Psoas muscle (tissue), 8 donors: ENCODE results near the gene CACNG4. TPM values are rescaled to one million over a fixed set of nuclear protein-coding genes. Genes with fewer than 3 reads are reported as not detected.

Experiments
- ATAC-seq, 4 donors: fragments of 200-7000 bp; cut with Tn5 transposase; one replicate each; pipeline ENCODE4 v1.9.1; 2020; ENCODE audit warnings: moderate library complexity in 3 of 4, mild to moderate bottlenecking in 2 of 4
- DNase-seq, 2 donors: peaks; one replicate each; pipeline ENCODE4 v3.0.0-alpha.2; 2020
- H3K27ac ChIP-seq: fragments of 200-600 bp; one replicate; pipeline ENCODE4 v1.8.0; 2022
- H3K27me3 ChIP-seq, 3 donors: fragments of 200-600 bp in 1 of 3; one replicate each; pipeline versions ENCODE4 v1.6.1 to v1.8.0; 2013 to 2022; ENCODE audit warnings: low read length in 2 of 3, mild to moderate bottlenecking in 2 of 3, moderate library complexity in 1 of 3; ENCODE audit not compliant: insufficient read depth in 3 of 3
- H3K36me3 ChIP-seq, 2 donors: fragments of 200-600 bp in 1 of 2; one replicate each; pipeline versions ENCODE4 v1.6.1 to v1.8.0; 2013 to 2022; ENCODE audit warnings: low read depth in 1 of 2, mild to moderate bottlenecking in 1 of 2, moderate library complexity in 1 of 2; ENCODE audit not compliant: insufficient read depth in 1 of 2
- H3K4me1 ChIP-seq: fragments of 200-600 bp; one replicate; pipeline ENCODE4 v1.8.0; 2022
- H3K4me3 ChIP-seq: fragments of 200-600 bp; one replicate; pipeline ENCODE4 v1.8.0; 2022; ENCODE audit warnings: mild to moderate bottlenecking
- H3K9me3 ChIP-seq: fragments of 200-600 bp; one replicate; pipeline ENCODE4 v1.8.0; 2022
- WGBS, 3 donors: extraction: QIAGEN DNeasy Blood & Tissue Kit; methylation state at CpG; one replicate each; pipeline versions ENCODE4 v1.1.6 to v1.1.7; 2013; 5-methylcytosine and 5-hydroxymethylcytosine counted together
- intact Hi-C, 2 donors: fragments of 100-400 bp; cut with DNase I; formaldehyde crosslinking; loops; one replicate each; pipeline versions ENCODE4 v1.11.0 to v1.14.2; 2022
- polyA plus RNA-seq, 3 donors: library from polyadenylated mRNA; stranded (reverse); fragments of 200-250 nt; gene quantifications; one replicate each; pipeline ENCODE4 v1.2.3, GENCODE V29; 2013
- total RNA-seq, 4 donors: library from RNA; stranded (reverse); fragmentation: NEBNext Ultra II Directional in 2 of 4; extraction: Animal tissue kit (Norgen Biotek cat#: 25700) in 2 of 4; gene quantifications; one replicate each; pipeline versions ENCODE4 v1.2.1 to v1.2.4, GENCODE V29; 2021 to 2023
- TF ChIP-seq, protein P1 (sequence below): fragments of 200-600 bp; IDR thresholded peaks from one replicate; pipeline ENCODE4 v1.8.0; 2022; ENCODE audit warnings: antibody characterized with exemption
- donor health status: healthy with polysubstance abuse.
- donor health status: DM: no; HTN: no; CAD: no; lungs with moderate emphysema.
- donor health status: Bipolar disorder and iron deficiency.
- donor health status: healthy.
- donor health status: DM: yes; HTN: yes; CAD: no.
- donor health status: DM: no; HTN: no; CAD: no.
- donor health status: DM: no; HTN: no; CAD: no.
- donor health status: DM: yes; HTN: yes; CAD: no.

CACNG4 gene
- total and polyA plus RNA-seq, 7 donors: 0.03 TPM; not detected in 6

DNA sequence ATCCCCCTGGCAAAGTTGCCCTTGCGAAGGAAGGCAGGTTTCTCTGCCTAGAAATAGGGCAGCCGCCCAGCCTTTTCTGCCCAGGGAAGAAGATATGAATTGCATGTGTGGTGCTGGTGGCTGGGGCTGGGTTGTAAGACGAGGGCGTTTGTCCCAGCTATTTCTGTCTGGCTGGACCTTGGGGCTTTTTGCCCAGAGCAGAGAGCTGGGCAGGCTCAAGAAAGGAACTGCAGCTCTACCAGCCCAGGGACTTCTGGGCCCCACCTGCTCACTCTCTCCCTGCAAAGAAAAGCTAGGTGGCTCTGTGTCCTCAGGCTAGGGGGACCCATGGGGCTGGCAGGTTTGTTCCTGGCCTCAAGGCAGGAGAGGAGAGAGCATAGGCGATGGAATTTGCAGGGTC lies 80.4 kb downstream of the CACNG4 start:
- Histone ChIP-seq H3K4me3 (peak overlapping the region; percentile 72), H3K4me1 (peaks cover 37% of the 10 kb centered on the region), H3K27ac (peak overlapping the region; percentile 98), H3K9me3 (peaks cover 10% of the 10 kb centered on the region), H3K36me3 (peaks cover 0 to 9% of the 10 kb centered on the region in 2 donors), H3K27me3 (no peaks in the 10 kb centered on the region)
- intact Hi-C loops: loop anchor here in 1 of 2 donors (5.0 kb wide), 1 partner anchor 68 kb away; no protein-coding TSS in a partner anchor
- 20 to 46% (median 35%) methylated on average over 5 of the region's 5 CpGs for WGBS, 3 donors
- DNase-seq: peak; percentile 35 to 85
- TF ChIP-seq, protein P1, sequence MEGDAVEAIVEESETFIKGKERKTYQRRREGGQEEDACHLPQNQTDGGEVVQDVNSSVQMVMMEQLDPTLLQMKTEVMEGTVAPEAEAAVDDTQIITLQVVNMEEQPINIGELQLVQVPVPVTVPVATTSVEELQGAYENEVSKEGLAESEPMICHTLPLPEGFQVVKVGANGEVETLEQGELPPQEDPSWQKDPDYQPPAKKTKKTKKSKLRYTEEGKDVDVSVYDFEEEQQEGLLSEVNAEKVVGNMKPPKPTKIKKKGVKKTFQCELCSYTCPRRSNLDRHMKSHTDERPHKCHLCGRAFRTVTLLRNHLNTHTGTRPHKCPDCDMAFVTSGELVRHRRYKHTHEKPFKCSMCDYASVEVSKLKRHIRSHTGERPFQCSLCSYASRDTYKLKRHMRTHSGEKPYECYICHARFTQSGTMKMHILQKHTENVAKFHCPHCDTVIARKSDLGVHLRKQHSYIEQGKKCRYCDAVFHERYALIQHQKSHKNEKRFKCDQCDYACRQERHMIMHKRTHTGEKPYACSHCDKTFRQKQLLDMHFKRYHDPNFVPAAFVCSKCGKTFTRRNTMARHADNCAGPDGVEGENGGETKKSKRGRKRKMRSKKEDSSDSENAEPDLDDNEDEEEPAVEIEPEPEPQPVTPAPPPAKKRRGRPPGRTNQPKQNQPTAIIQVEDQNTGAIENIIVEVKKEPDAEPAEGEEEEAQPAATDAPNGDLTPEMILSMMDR: no peak
- ATAC-seq: peak; percentile 53 to 63 (median 60)

DNA sequence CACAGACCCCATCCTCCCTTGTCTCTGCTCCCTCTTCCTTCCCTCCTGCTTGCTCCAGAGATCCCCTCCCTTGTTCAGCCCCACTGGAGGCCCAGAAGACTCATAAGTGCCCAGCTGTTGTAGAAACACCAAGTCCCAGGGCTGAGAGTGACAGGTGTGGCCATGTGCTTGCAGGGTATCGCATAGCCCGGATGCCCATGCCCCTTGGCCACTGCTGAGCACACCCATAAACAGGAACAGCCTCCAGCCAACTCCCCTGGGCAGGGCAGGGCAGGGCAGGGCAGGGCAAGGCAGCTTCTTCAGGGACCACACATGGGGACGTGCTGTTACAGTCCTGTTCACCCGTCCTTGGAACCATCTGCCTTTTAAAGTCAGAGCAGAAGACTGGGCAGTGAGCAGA lies 81.9 kb downstream of the CACNG4 start:
- DNase-seq (peak; percentile 55 to 94), ATAC-seq (peak; percentile 56 to 69 (median 65))
- H3K27me3 ChIP-seq: no peaks in the 10 kb centered on the region
- peaks cover 51% of the 10 kb centered on the region for H3K4me1 ChIP-seq
- intact Hi-C loops: no loop called here
- peaks cover 10% of the 10 kb centered on the region for H3K9me3 ChIP-seq
- 24 to 31% (median 27%) methylated on average over 4 of the region's 4 CpGs for WGBS, 3 donors
- peak overlapping the region; percentile 72 for H3K4me3 ChIP-seq
- TF ChIP-seq, protein P1: no peak
- peaks cover 0 to 12% of the 10 kb centered on the region in 2 donors for H3K36me3 ChIP-seq
- H3K27ac ChIP-seq: peak overlapping the region; percentile 98

DNA sequence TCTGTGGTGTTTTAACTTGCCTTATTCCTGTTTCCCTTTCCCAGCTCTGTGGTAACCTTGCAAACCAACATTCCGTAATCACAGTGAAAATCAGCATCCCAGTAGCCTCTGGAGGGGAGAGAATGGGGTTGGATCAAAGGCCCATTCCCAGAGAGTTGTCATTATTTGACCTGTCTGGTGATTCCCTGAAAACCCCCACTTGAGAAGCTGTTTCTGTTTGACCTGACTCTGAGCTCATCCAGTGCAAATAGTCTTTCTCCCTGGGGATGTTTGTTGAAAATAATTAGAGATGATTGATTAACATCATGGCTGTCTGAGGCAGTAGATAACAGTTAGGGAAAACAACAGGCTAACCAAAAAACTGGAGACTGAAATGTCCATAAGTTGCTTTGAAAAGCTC lies 82.9 kb downstream of the CACNG4 start:
- WGBS, 3 donors: 75 to 83% (median 80%) methylated on average over 1 of the region's 1 CpG
- Histone ChIP-seq H3K36me3 (peaks cover 0 to 12% of the 10 kb centered on the region in 2 donors), H3K4me3 (peak overlapping the region; percentile 72), H3K4me1 (peaks cover 54% of the 10 kb centered on the region), H3K9me3 (peaks cover 10% of the 10 kb centered on the region), H3K27me3 (no peaks in the 10 kb centered on the region), H3K27ac (peak overlapping the region; percentile 98)
- DNase-seq (no peak), ATAC-seq (no peak)
- TF ChIP-seq, protein P1: no peak
- intact Hi-C loops: no loop called here

DNA sequence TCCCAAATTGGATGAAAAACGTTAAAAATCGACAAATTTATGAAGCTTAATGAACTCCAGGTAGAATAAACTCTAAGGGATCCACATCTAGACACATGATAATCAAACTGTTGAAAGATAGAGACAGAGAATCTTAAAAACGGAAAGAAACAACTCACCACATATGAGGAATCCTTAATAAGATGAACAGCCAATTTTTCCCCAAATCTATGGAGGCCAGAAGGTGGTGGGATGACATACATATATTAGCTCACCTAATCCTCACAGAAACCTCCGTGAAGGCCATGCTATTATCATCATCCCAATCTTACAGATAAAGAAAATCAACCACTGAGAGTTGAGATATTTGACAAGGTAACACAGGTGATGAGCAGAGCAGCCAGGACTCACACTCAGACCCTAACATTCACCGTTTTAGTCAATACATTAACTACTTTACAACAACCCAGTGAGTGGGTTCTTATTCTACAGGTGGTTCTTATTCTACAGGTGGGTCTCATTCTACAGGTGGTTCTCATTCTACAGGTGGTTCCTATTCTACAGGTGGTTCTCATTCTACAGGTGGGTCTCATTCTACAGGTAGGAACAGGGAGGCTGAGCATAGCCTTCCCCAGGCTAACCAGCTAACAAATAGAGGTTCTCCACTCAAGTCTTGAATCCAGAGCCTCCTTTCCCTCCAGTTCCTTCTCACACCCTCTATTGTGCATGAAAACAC lies 84.7 kb downstream of the CACNG4 start:
- WGBS, 3 donors: 77 to 89% (median 77%) methylated on average over 5 of the region's 5 CpGs
- no peak for DNase-seq

More for the DNA sequence above, 84.7 kb downstream of the CACNG4 start:
- Histone ChIP-seq H3K27ac (peak overlapping the region; percentile 68), H3K4me1 (peaks cover 49% of the 10 kb centered on the region), H3K9me3 (peaks cover 10% of the 10 kb centered on the region), H3K27me3 (no peaks in the 10 kb centered on the region), H3K36me3 (peaks cover 0 to 20% of the 10 kb centered on the region in 2 donors), H3K4me3 (no peak overlapping the region)
- intact Hi-C loops: no loop called here
- TF ChIP-seq, protein P1: no peak
- no peak for ATAC-seq
